AG10803 (cell line): ENCODE measurements around the gene MMP14.
A peak's percentile ranks its signal among the peaks of the same experiment; 100 is the strongest.

Source experiments
- DNase-seq: peaks from one replicate; pipeline ENCODE4 v3.0.0; 2010; ENCODE audit warnings: low read depth
- H3K4me3 ChIP-seq: 2 replicates; pipeline ENCODE4 v1.5.1; 2011; ENCODE audit warnings: mild to moderate bottlenecking, low read length, control low read depth
- TF ChIP-seq, protein P1 (sequence below): conservative IDR thresholded peaks from 2 replicates; pipeline ENCODE4 v1.5.1; 2011; ENCODE audit warnings: mild to moderate bottlenecking, low read length, control low read depth, inconsistent platforms

Gene MMP14

DNA sequence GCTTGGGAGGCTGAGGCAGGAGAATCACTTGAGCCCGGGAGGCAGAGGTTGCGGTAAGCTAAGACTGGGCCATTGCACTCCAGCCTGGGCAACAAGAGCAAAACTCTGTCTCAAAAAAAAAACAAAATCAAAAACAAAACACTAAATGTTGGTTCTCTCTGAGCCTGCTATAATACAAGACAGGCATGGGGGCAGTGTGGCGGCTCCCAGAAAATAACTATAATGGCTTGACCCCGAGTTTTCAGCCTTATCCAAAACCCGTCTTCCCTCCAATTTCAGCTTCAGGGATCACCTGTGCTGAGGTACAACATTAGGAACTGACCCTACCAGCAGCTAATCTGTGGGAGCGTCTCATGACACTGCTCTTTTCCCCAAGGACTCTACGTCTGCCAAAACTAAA lies 22.0 kb upstream of the MMP14 start:
- no peak for DNase-seq
- no peak overlapping the region for H3K4me3 ChIP-seq
- TF ChIP-seq, protein P1, sequence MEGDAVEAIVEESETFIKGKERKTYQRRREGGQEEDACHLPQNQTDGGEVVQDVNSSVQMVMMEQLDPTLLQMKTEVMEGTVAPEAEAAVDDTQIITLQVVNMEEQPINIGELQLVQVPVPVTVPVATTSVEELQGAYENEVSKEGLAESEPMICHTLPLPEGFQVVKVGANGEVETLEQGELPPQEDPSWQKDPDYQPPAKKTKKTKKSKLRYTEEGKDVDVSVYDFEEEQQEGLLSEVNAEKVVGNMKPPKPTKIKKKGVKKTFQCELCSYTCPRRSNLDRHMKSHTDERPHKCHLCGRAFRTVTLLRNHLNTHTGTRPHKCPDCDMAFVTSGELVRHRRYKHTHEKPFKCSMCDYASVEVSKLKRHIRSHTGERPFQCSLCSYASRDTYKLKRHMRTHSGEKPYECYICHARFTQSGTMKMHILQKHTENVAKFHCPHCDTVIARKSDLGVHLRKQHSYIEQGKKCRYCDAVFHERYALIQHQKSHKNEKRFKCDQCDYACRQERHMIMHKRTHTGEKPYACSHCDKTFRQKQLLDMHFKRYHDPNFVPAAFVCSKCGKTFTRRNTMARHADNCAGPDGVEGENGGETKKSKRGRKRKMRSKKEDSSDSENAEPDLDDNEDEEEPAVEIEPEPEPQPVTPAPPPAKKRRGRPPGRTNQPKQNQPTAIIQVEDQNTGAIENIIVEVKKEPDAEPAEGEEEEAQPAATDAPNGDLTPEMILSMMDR, result no peak

DNA sequence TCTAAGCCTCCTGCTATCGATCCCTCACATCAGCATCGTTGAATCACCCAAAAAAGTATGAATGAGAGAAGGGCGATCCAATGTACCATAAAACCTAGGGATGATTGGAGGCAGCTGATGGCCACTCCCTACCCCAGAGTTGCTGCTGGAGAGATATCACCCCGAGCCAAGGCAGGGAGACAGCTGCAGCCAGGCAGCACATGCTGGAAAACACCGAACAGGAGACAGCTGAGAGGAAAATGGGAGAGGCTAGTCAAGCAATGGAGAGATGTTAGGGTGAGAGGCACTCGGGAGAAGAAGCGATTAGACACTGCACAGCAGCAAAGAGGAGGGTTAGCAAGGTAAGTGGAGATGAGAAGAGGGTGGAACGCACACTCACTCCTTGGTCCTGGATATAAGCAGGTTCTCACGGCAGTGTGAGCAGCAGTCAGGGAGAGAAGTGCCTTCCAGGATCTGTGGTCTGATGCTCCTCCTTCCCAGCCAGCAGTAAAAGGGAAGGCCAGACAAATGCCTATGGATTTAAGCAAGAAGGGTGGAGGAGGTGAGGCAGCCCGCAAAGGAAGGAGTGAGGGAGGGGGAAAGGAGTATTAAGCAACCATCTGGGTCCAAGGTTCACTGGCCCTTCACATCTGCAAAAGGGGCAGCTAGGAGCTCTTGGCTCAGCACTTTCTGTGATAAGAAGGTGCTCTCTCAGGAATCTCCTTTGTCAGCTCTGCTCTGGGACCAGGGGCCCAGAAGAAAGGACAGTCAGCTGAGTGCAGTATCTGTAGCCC lies 21.3 kb upstream of the MMP14 start, which contains the start of gene SLC7A7:
Gene SLC7A7, minus strand, starts transcription at position 495 of the 773 bp plus-strand sequence. CDS start 2,037 bp downstream, outside the sequence.
- peak; percentile 23 for DNase-seq
- TF ChIP-seq, protein P1, result no peak
- H3K4me3 ChIP-seq, result no peak within 1 kb of the TSS

DNA sequence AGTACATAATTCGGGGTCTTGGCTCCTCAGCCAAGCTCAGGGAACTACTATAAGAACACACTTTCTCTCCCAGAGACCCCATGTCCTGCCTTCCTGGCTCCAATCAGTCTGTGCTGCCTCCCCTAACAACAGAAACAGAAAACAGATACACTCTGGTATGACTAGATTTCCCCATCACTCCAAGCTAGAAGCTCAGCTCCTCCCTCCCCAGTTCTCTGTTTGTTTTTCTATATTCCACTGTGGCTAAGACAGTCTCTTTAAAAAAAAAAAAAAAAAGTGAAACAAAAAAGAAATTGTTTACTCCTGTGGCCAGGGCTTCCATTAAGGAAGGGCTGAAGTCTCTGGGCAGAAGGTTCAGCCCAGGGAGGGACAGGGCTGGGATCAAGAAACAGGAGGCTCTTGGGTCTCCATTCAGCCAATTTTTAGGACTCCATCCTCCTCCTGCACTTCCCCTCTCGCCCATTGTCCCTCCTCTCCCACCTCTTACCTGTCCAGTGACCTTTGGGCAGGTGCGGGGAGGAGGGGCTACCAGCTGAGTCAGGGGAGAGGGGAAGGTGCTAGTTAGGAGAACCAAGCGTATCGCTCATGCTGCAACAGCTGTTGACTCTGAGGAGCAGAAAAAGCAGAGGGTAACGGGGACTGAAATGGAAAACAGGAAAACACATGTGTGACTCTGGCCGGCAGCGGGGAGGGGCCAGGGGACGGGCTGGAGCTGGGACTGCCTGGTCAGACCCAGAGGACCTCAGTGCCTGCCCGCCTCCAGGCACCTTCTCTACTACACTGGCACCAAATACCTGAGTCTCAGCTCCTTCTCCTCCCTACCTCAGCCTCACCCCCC lies 17.0 kb upstream of the MMP14 start:
- TF ChIP-seq, protein P1, result no peak
- peak; percentile 77 for DNase-seq
- peak overlapping the region; percentile 55 for H3K4me3 ChIP-seq

DNA sequence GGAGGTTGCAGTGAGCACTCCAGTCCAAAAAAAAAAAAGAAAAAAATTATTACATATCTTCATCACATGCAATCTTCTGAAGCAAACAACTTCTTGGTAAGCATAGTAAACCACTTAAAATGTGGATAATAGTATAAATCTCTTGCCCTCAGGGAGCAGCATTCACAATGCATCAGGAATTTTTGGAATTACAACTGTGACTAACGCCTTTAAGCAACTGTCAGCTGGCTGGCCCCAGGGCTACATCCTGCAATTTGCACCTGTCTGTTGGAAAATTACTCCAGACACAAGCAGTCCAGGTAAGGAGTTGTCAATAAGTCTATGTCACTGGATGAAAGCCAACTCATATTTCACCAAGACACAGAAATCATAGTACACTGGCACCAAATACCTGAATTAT lies 15.7 kb upstream of the MMP14 start:
- DNase-seq, result peak; percentile 41
- TF ChIP-seq, protein P1, result no peak
- H3K4me3 ChIP-seq, result no peak overlapping the region

DNA sequence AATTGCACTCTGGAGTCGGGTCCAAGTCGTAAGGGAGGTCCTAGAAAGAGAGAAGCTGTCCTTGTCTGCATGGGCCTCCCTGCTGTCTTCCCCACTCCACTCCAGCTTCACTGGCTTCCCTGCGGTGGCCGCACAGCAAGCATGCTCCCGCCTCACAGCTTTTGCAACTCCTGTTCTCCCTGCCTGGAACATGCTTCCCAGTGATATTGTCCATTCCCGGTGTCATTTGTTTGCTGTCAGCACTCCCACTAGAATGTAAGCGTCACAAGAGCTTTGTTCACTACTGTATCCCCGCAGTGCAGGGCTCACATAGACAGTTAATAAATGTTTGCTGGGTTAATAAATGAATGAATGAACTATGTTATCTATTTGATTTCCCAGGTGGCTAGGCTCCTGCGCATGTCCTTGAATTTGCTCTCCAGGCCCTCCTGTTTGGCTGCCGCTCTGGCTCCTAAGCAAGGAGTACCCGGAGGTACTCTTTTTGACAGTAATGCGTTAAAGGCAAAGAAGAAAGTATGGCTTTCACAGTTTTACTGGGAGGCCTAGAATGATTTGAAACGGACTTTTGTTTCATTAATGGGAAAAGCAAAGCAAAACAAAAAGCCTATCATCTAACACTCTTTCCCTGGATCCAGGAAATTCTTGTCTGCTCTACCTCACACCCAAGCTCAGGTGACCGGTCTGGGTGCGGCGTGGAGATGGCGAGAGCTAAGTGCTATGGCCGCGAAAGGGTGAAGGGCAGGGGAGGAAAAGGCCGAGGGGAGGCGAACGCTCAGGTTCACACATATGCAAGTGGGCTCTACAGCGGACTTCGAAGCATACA lies 15.0 kb upstream of the MMP14 start:
- TF ChIP-seq, protein P1, result no peak
- no peak for DNase-seq
- H3K4me3 ChIP-seq, result no peak overlapping the region

DNA sequence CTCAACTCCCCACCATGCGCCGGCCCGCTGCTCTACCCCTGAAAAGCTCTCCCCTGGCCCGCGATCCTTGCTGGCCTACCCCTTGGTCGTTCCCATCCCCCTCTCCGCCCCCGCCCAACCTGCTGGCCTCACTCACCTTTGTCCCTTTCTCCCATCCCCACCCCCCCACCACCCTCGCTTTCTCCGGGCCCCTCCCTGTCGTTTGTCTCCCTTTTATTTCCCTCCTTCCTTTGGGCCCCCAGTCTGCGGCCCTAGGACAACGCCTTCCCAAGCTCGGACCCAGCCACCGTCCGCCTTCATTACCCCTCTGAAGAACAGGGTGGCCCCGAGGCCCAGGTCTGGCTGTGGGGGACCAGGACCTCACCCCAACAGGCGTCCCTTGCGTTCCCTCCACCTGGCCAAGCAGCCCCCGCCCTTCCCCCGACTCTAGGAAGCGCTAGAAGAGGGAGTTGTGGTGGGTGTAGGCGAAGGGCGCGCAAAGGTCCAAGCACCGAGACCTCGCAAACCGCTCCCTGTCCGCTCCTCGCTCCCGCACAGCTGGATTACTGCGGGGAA lies 14.3 kb upstream of the MMP14 start:
- peak overlapping the region; percentile 48 for H3K4me3 ChIP-seq
- TF ChIP-seq, protein P1, result no peak
- no peak for DNase-seq
